Measurements from ENCODE around the gene KLF2. TPM values are rescaled to one million over a fixed set of nuclear protein-coding genes. Genes with fewer than 3 reads are reported as not detected.
"Not testable (repeated sequence)": the region's sequence is repeated elsewhere in the genome, so short reads cannot be mapped to it uniquely, and the experiment has no call there.

Gene KLF2
- total and polyA plus RNA-seq, 2 donors (not counting 1 experiment from before 2014, with no cell fraction given) = 242 to 3,965 TPM

GRCh38 chr19:16305060-16305459, 19.6 kb upstream of the KLF2 start:
- ChIA-PET POLR2A (interaction anchor here (1.1 kb wide), 1 partner anchor 17 kb away, joined by 11 read pairs; no protein-coding TSS in a partner anchor), CTCF (interaction anchor here (1.7 kb wide), 1 partner anchor 36 kb away, joined by 5 read pairs; no protein-coding TSS in a partner anchor)
- H3K27ac Mint-ChIP-seq = not testable (repeated sequence)

DNA sequence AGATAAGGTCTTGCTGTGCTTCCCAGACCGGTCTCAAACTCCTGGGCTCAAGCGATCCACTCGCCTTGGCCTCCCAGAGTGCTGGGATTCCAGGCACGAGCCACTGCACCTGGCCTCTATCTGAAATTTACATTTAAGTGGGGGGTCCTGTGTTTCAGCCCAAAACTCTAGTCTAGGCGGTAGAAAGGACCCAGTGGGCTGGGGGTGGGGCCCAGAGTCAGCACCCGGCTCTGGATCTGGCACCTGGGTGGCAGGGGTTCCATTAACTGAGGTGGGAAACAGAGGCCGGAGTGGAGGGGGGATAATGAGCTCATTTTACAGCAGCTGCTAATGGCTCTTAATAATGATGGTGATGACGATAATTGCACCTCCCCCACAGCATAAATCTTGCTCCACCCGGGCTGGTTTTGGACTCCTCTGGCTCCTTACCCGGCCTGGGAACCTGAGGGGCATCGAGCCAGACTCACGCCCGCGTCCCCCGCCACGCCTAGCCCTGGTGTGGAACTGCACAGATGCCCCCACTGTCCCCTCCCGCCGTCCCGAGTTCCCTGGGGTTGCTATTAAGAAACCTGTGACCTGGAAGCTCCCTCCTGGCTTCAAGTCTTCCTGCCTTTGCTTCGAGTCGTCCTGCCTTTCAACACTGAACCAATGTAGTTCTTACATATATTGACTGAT, 17.8 kb upstream of the KLF2 start:
- H3K4me1 Mint-ChIP-seq = peaks cover 15% of the 10 kb centered on the region
- ChIA-PET CTCF (no interaction called here), POLR2A (interaction anchor here (0.6 to 1.2 kb wide), 3 partner anchors 14 to 99 kb away, joined by 3 to 10 read pairs (median 5); partner anchors contain the start of gene KLF2)
- Histone ChIP-seq H3K36me3 (replicated peaks in 1 of 2; ENCODE audit: control extremely low read depth in 1 of 2, control insufficient read depth in 1 of 2, extremely low read depth in 1 of 2, insufficient read depth in 2 of 2, low read length in 1 of 2) (peaks cover 0 to 1% of the 10 kb centered on the region in 2 experiments), H3K79me2 (ENCODE audit: control insufficient read depth, insufficient read depth, low read length) (no peaks in the 10 kb centered on the region), H3K4me3 (ENCODE audit: control extremely low read depth in 1 of 5, extremely low read depth in 1 of 5, insufficient read depth in 1 of 5, low read depth in 2 of 5, low read length in 4 of 5) (no peak overlapping the region), H2AFZ (ENCODE audit: insufficient read depth, low read depth, low read length, poor library complexity, severe bottlenecking) (no peak overlapping the region), H4K20me1 (ENCODE audit: control insufficient read depth, insufficient read depth, low read length, poor library complexity, severe bottlenecking) (no peaks in the 10 kb centered on the region), H3K27me3 (replicated peaks in 1 of 4; ENCODE audit: control extremely low read depth in 1 of 4, control insufficient read depth in 3 of 4, insufficient read depth in 4 of 4, low read length in 3 of 4) (no peaks in the 10 kb centered on the region), H3K9ac (ENCODE audit: low read length) (no peak overlapping the region), H3K4me1 (ENCODE audit: control insufficient read depth in 2 of 2, insufficient read depth in 2 of 2, low read length in 2 of 2) (peaks cover 0 to 11% of the 10 kb centered on the region in 2 donors), H3K9me3 (ENCODE audit: control extremely low read depth in 1 of 3, control insufficient read depth in 2 of 3, insufficient read depth in 1 of 3, low read length in 2 of 3) (peaks cover 0 to 3% (median 0%) of the 10 kb centered on the region in 3 donors), H3K27ac (ENCODE audit: low read length in 2 of 2) (no peak overlapping the region), H3K4me2 (replicated peaks; ENCODE audit: low read depth, low read length, poor library complexity, severe bottlenecking) (no peak overlapping the region)
- intact Hi-C loops (cut with micrococcal nuclease) = no loop called here
- DNase-seq = no peak
- no peak overlapping the region for H3K27ac Mint-ChIP-seq
- no peak for ATAC-seq (ENCODE audit: low read depth)
- no peak overlapping the region for H3K4me3 Mint-ChIP-seq
- no peak for TF ChIP-seq EZH2 (IDR thresholded peaks at IDR 0.05; ENCODE audit: borderline replicate concordance, insufficient read depth, low read depth, low read length, poor library complexity, severe bottlenecking)
- TF ChIP-seq, protein P1, sequence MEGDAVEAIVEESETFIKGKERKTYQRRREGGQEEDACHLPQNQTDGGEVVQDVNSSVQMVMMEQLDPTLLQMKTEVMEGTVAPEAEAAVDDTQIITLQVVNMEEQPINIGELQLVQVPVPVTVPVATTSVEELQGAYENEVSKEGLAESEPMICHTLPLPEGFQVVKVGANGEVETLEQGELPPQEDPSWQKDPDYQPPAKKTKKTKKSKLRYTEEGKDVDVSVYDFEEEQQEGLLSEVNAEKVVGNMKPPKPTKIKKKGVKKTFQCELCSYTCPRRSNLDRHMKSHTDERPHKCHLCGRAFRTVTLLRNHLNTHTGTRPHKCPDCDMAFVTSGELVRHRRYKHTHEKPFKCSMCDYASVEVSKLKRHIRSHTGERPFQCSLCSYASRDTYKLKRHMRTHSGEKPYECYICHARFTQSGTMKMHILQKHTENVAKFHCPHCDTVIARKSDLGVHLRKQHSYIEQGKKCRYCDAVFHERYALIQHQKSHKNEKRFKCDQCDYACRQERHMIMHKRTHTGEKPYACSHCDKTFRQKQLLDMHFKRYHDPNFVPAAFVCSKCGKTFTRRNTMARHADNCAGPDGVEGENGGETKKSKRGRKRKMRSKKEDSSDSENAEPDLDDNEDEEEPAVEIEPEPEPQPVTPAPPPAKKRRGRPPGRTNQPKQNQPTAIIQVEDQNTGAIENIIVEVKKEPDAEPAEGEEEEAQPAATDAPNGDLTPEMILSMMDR (IDR thresholded peaks at IDR 0.05) = no peak
- no peaks in the 10 kb centered on the region for H3K9me3 Mint-ChIP-seq (ENCODE audit: insufficient read depth)
- H3K27me3 Mint-ChIP-seq = no peaks in the 10 kb centered on the region
- 98% methylated on average over 18 of the region's 21 CpGs for WGBS (ENCODE audit: insufficient coverage)

More at GRCh38 chr19:16305060-16305459, 19.6 kb upstream of the KLF2 start:
- H2AFZ ChIP-seq (ENCODE audit: insufficient read depth, low read depth, low read length, poor library complexity, severe bottlenecking); intact Hi-C loops (cut with micrococcal nuclease); H3K9me3 Mint-ChIP-seq (ENCODE audit: insufficient read depth); H3K4me2 ChIP-seq (replicated peaks; ENCODE audit: low read depth, low read length, poor library complexity, severe bottlenecking); H3K9ac ChIP-seq (ENCODE audit: low read length); H3K27me3 ChIP-seq (replicated peaks in 1 of 4; ENCODE audit: control extremely low read depth in 1 of 4, control insufficient read depth in 3 of 4, insufficient read depth in 4 of 4, low read length in 3 of 4); H3K27me3 Mint-ChIP-seq; H3K4me3 ChIP-seq (ENCODE audit: control extremely low read depth in 1 of 5, extremely low read depth in 1 of 5, insufficient read depth in 1 of 5, low read depth in 2 of 5, low read length in 4 of 5); H3K4me3 Mint-ChIP-seq; H3K36me3 ChIP-seq (replicated peaks in 1 of 2; ENCODE audit: control extremely low read depth in 1 of 2, control insufficient read depth in 1 of 2, extremely low read depth in 1 of 2, insufficient read depth in 2 of 2, low read length in 1 of 2); H3K79me2 ChIP-seq (ENCODE audit: control insufficient read depth, insufficient read depth, low read length); H3K27ac ChIP-seq (ENCODE audit: low read length in 2 of 2); ATAC-seq (ENCODE audit: low read depth); H3K9me3 ChIP-seq (ENCODE audit: control extremely low read depth in 1 of 3, control insufficient read depth in 2 of 3, insufficient read depth in 1 of 3, low read length in 2 of 3); H4K20me1 ChIP-seq (ENCODE audit: control insufficient read depth, insufficient read depth, low read length, poor library complexity, severe bottlenecking); DNase-seq: not testable (repeated sequence)
- peaks cover 16% of the 10 kb centered on the region for H3K4me1 Mint-ChIP-seq
- H3K4me1 ChIP-seq (ENCODE audit: control insufficient read depth in 2 of 2, insufficient read depth in 2 of 2, low read length in 2 of 2) = peaks cover 0 to 15% of the 10 kb centered on the region in 2 donors
- 100% methylated on average over 3 of the region's 6 CpGs for WGBS (ENCODE audit: insufficient coverage)

Measured in B cell (primary cell).